Fibroblast of skin of right biceps (primary cell): Measurements from ENCODE around the gene EPRS1.
"Not testable (repeated sequence)": the region's sequence is repeated elsewhere in the genome, so short reads cannot be mapped to it uniquely, and the experiment has no call there.

Experiments
- DNase-seq: peaks from one replicate; pipeline ENCODE4 v3.0.0-alpha.2; 2013

The EPRS1 gene

DNA sequence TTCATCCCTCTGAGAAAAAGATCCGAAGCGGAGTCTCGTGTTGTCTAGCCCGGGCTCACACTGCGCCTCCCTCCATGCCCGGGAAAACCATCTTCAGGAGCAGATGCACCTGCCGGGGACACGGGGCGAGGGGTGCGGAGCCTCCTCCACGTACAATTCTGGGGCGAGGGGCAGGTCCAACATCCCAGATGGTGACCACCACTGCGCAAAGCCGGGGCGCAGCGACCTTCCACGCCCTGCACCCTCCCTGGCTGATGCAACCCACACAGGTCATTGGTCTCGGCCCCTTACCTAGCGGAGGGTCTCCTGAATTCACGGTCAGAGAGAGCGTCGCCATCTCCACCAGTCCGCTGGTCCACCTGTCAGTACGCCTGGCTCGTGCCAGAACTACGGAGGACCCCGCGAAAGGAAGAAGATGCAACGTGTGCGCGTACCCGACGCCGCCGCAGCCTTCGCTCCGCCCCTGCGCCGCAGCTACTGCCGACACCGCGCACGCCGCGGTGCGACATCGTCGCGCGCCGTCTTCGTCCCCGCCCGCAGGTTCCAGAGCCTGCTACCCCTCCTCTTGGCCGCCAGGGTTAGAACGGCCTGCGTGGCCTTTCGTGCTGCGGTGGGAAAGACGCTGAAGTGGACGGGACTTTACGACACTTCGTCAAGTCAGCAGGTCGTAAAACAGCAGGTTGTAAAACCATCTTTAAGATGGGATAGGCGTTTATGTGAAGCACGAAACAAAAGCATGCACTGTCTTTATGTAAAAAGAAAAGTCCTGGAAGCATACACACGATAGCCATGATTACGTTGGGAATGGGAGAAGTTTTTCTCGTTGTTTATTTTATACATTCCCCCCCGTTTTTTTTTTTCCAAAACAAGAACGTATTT is at the start of gene EPRS1:
EPRS1 (minus strand) TSS at position 454 of the 879 bp plus-strand sequence; CDS start at position 337, 117 bp downstream.
- peak; percentile 99 for DNase-seq

DNA sequence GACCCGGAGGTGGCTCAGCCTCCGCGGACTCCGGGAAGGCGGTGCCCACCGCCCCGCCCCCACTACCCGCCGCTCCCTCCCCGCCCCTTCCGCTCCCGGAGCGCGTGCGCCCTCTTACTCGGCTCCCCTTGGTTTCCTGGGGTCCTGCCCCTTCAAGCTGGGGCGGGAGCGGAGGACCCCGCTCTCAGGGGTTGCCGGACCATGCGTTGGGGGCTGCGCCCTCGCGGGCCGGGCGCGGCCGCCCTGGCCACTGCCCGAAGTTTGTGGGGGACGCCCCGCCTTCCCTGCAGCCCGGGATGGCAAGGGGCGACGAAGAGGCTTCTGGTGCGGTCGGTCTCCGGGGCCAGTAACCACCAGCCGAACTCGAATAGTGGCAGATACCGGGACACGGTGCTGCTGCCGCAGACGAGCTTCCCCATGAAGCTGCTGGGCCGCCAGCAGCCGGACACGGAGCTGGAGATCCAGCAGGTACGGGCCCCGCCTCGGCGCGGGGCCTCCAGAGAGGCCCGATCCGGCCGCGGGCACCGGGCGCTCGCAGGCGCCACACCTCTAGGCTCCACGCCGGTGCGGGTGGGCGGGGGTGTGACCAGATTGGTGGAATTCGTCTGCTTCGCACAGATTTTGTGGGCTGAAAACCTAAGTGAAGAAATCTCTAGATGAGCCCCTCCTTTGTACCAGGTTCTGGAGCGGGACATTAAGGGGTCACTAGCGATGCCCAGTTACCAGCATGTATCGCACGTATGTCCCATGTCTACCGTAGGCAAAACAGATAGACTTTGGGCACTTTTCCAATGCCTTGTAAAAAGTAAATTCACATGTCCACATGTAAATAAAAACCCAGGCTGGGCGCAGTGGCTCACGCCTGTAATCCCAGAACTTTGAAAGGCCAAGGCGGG is 48.0 kb upstream of the EPRS1 start, which contains the start of gene IARS2:
IARS2 (plus strand) TSS at position 117 of the 896 bp plus-strand sequence; CDS start at position 202, 85 bp downstream.
- peak; percentile 87 for DNase-seq

- DNase-seq: no peak
Measured at GRCh38 chr1:220093361-220094015, 47.2 kb upstream of the EPRS1 start.

- no peak for DNase-seq
Measured at GRCh38 chr1:220092694-220093093, 46.4 kb upstream of the EPRS1 start.

- DNase-seq: peak; percentile 91
Measured at GRCh38 chr1:220089650-220090556, 43.6 kb upstream of the EPRS1 start, which contains the start of gene BPNT1. Gene BPNT1, minus strand, starts transcription at chr1:220089788. Its CDS starts 9,942 bp downstream, at chr1:220079846.

GRCh38 chr1:220086261-220086686 is 40.0 kb upstream of the EPRS1 start:
- DNase-seq: not testable (repeated sequence)

DNA sequence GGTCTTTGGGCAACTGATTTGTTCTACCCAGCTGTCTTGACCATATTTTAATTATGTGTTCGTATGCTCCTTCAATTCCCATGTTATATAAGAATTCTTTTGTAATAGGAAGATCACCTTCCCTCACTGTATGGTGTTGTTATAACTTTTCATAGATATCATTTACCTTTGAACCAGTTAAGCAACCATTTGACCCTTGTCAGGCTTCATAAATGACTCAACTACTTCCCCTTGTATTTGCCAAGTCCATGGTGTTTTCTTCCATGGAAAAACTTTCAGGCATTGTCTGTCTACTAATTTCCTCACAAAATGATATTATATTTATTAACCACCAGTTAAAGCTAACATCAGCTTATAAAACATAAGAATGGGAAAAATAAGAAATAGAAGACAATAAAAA is 38.2 kb upstream of the EPRS1 start:
- DNase-seq: no peak

- no peak for DNase-seq
Measured at GRCh38 chr1:220077887-220078286, 31.6 kb upstream of the EPRS1 start.

- DNase-seq: peak; percentile 42
Measured at GRCh38 chr1:220076861-220077762, 30.8 kb upstream of the EPRS1 start.

DNA sequence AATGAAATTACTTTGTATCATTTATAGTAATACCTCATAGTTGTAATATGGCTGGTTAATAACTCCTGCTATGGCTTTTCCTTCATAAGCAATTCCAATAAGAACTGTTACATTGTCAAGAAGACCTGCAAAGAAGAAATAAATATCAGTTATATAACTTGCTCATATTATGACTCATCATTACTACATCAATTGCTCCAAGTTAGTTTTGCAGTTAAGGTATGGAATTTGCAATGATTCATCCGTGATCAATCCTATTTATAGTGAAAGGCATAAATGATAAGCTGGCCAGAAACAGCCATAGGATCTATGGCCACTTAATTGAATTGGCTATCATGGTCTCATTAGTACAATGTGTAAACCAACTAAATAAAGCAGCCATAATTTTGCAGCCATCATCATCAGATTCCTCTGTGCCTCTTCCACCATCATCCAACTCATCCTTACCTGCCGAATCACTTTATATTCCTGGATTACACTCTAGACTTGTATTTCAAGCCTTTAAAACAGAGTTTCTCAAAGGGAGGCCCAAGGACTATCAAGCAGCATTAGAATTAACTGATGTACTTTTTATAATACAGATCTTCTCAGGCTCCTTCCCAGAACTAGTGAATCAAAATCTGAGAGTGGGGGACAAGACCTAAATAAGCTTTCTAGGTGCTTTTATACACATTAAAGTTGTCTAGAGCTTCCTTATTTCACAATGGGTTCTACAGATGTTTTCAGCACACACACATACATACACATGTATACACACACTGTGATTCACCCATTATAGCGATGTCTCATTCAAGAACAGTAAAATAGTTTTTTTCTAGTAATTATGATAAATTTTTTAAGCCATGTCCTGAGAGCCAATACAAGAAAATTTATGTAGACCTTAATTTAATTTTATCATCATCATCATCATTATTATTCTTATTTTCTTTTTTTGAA is 21.2 kb upstream of the EPRS1 start:
- peak; percentile 79 for DNase-seq

DNA sequence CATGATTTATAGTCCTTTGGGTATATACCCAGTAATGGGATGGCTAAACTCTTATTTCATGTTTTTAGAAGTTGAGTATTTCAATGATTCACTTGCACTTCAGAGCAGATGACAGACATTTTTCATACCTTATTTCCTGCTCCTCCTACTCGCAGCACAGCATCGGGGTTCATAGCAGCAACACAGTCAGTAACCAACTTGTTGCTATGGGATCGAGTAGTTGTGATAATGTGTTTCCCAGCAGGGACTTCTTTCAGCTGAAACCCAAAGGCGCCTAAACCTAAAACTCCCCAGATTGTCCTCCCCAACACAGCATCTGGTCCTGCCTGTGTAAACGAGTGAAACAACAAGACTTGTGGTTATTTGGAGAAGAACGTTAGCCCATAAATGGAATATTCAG is 16.3 kb upstream of the EPRS1 start:
- no peak for DNase-seq

DNA sequence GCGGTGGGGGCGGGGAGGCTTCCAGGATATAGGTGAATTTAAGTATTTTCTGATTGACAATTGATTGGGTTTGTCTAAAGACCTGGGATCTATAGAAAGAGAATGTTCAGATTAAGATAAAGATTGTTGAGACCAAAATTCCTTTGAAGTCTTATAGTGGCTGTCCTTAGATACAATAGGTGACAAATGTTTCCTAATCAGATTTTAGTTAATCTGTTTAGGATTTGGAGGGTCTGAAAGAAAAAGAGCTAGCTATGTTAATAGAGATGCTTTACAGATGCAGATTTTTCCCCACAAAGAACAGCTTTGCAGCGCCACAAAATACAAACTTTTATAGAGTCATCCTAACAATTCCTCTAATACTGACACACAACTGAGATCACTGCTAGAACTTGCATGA is 14.6 kb upstream of the EPRS1 start:
- no peak for DNase-seq

DNA sequence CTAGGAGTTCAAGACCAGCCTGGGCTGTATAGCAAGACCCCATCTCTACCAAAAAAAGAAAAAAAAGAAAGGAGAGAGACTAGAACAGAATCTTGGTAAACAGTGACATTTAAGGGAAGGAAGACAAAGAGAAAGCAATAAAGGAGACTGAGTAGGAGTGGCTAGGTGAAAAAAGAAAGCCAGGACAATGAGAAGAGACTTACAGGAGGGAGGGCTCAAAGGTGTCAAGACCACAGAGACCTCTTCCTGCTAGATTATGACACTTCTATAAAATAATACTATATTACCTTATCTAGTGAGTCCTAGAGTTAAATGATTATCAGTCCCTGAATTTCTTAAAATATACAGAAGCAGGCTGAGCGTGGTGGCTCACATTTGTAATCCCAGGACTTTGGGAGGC is 10.1 kb upstream of the EPRS1 start:
- no peak for DNase-seq

GRCh38 chr1:220045356-220046051 is 801 bp downstream of the EPRS1 start:
- DNase-seq: no peak

DNA sequence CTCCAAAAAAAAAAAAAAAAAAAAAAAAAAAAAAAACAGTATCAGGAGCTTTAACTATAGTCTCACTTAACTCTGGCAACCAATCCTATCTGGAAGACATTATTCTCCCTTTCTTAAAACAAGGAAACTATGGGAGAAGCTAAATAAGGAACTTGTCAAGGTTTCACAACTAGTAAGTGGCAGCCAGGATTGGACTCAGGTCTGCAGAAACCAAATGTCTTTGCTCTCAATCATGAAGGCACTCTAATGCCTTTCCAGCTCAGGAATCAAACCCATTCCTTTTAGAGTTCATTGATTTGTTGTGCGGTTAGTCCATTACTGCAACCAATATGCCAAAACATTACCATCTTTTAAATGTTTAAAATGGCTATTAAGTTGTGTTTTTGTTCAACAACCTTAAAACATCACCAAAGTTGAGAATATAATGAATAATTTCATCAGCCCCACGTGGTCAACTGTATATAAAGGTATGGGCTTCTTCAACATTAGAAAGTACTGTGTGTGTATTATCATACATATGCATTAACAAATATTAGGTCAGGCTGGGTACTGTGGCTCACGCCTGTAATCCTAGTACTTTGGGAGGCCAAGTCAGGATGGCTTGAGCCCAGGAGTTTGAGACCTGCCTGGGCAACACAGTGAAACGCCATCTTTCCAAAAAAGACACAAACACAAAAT is 1.5 kb downstream of the EPRS1 start:
- no peak for DNase-seq

DNA sequence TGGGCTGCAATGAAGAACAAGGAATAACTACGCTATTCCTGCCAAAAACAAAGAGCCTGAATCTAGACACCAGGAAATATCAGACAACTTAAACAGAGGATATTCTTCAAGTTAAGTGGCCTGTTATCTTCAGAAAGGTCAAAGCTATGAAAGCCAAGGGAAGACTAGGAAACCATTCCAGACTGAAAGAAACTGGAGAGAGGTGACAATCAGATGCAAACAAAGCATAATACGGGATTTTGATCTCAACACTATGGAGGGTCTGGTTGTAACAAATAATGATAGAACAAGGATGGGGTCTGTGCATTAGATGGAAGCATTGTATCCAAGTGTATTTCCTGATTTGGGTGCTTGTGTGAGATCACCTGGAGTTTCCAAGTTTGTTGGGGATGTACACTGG is 2.7 kb downstream of the EPRS1 start:
- no peak for DNase-seq

DNA sequence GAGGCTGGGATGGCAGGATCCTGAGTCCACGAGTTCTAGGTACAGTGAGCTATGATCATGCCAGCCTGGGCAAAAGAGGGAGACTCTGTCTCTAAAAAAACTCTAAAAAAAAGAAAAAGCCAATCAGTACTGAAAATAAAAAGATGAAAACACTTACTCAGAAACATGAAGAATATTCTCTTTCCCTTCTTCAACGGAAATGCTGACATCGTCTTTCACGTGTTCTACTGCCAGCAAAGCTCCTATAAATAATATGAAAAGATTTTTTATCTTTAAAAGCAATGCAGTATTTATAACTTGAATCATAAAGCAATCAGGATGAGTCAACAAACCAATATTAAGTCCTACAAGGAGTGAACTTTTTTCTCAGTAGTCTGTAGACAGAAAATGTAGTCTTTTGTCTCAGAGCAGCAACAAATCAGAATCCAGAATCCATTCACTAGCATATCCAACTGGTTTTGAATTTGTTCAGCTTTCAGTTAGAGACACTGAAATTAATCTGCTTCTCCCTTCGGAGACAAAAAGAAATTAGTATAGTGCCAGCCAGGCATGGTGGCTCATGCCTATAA is 6.2 kb downstream of the EPRS1 start:
- DNase-seq: no peak

GRCh38 chr1:220038640-220039039 is 7.7 kb downstream of the EPRS1 start:
- DNase-seq: no peak
